ENCODE measurements around the gene LRCH1. TPM values are rescaled to one million over a fixed set of nuclear protein-coding genes. Genes with fewer than 3 reads are reported as not detected.

LRCH1 gene
- total and polyA plus RNA-seq, 10 of the 15 experiments (the other 5 are each of a cell fraction or from before 2014, with no cell fraction given): 5.3 to 48.9 (median 14.4) TPM

GRCh38 chr13:46544208-46544607 is 8.8 kb upstream of the LRCH1 start (continued):
- TF ChIP-seq MLLT1 (IDR thresholded peaks at IDR 0.05) (peak; percentile 41; the same call in 1 of the 2 replicates), NBN (IDR thresholded peaks at IDR 0.05) (0 out of 2 replicates have a peak, but pooled peaks have one; percentile 21), SREBF2 (IDR thresholded peaks at IDR 0.05; ENCODE audit: low read length) (no peak), USF1 (IDR thresholded peaks at IDR 0.05; ENCODE audit: borderline replicate concordance, extremely low read length, insufficient read depth, low read depth, low read length) (no peak), IKZF2 (IDR thresholded peaks at IDR 0.05) (peak; percentile 80 to 81), RAD21 (IDR thresholded peaks at IDR 0.05; ENCODE audit: insufficient read depth, low read depth, low read length) (no peak), HSF1 (IDR thresholded peaks at IDR 0.05; ENCODE audit: low read depth, low read length) (no peak), BACH1 (IDR thresholded peaks at IDR 0.05; ENCODE audit: borderline replicate concordance) (peak; percentile 31; the same call in 1 of the 2 replicates), ZNF384 (IDR thresholded peaks at IDR 0.05; ENCODE audit: borderline replicate concordance, low read depth, low read length) (no peak), BCL11A (IDR thresholded peaks at IDR 0.05; ENCODE audit: low read depth, low read length) (peak; percentile 70; the same call in 1 of the 2 replicates), IKZF1 (conservative IDR thresholded peaks at IDR 0.05) (peak; percentile 65), FOS (IDR thresholded peaks at IDR 0.05; ENCODE audit: borderline replicate concordance, extremely low read depth, insufficient read length) (no peak), EED (IDR thresholded peaks at IDR 0.05; ENCODE audit: low read depth) (peak; percentile 56; the same call in 1 of the 2 replicates), JUND (IDR thresholded peaks at IDR 0.05; ENCODE audit: low read depth, low read length) (peak; percentile 78; the same call in 1 of the 2 replicates), PKNOX1 (IDR thresholded peaks at IDR 0.05) (peak; percentile 43; the same call in 1 of the 2 replicates), ZNF217 (IDR thresholded peaks at IDR 0.05) (peak; percentile 25; the same call in 1 of the 2 replicates), SUZ12 (IDR thresholded peaks at IDR 0.05; ENCODE audit: unreplicated experiment) (no peak), BHLHE40 (IDR thresholded peaks at IDR 0.05; ENCODE audit: borderline replicate concordance in 1 of 2, low read depth in 2 of 2, low read length in 1 of 2) (peak in 1 of 2 experiments; percentile 39; a peak in 1 of 4 replicates)

Measured in GM12878 (cell line).